Upper lobe of right lung (tissue), 1 donor: Measurements from ENCODE around the gene PIK3R4. TPM values are rescaled to one million over a fixed set of nuclear protein-coding genes. Genes with fewer than 3 reads are reported as not detected.

Source experiments
- ATAC-seq: fragments of 200-7000 bp; cut with Tn5 transposase; one replicate; pipeline ENCODE4 v1.9.1; 2020; ENCODE audit warnings: mild to moderate bottlenecking, moderate library complexity
- DNase-seq: peaks from one replicate; pipeline ENCODE4 v3.0.0-alpha.2; 2020
- H3K27ac ChIP-seq: fragments of 200-600 bp; one replicate; pipeline ENCODE4 v1.8.0; 2022
- H3K27me3 ChIP-seq: fragments of 200-600 bp; one replicate; pipeline ENCODE4 v1.8.0; 2022; ENCODE audit warnings: mild to moderate bottlenecking
- H3K36me3 ChIP-seq: fragments of 200-600 bp; one replicate; pipeline ENCODE4 v1.8.0; 2022
- H3K4me1 ChIP-seq: fragments of 200-600 bp; one replicate; pipeline ENCODE4 v1.8.0; 2022
- H3K4me3 ChIP-seq: fragments of 200-600 bp; one replicate; pipeline ENCODE4 v1.8.0; 2022; ENCODE audit warnings: mild to moderate bottlenecking
- H3K9me3 ChIP-seq: fragments of 200-600 bp; one replicate; pipeline ENCODE4 v1.8.0; 2022
- intact Hi-C: fragments of 100-400 bp; cut with DNase I; formaldehyde crosslinking; loops from one replicate; pipeline ENCODE4 v1.11.0; 2022
- long read RNA-seq: library from polyadenylated mRNA; unstranded; transcript quantifications from one replicate; pipeline ENCODE4 v2.0.0, GENCODE V29; 2021
- total RNA-seq: library from RNA; stranded (reverse); fragmentation: NEBNext Ultra II Directional; extraction: Animal tissue kit (Norgen Biotek cat#: 25700); gene quantifications from one replicate; pipeline ENCODE4 v1.2.1, GENCODE V29; 2021
- TF ChIP-seq, protein P1 (sequence below): fragments of 200-600 bp; IDR thresholded peaks from one replicate; pipeline ENCODE4 v1.8.0; 2022; ENCODE audit warnings: antibody characterized with exemption
- donor health status: DM: no; HTN: yes; CAD: no; lungs with severe emphysema.

PIK3R4 gene
- 32.2 TPM for total RNA-seq
- long read RNA-seq, full-length matches to known transcripts, result 14 of 24 reads
- long read RNA-seq, partial matches to known transcripts, result 8 of 24 reads
- long read RNA-seq, other reads (novel, unspliced or antisense), result 2 of 24 reads

DNA sequence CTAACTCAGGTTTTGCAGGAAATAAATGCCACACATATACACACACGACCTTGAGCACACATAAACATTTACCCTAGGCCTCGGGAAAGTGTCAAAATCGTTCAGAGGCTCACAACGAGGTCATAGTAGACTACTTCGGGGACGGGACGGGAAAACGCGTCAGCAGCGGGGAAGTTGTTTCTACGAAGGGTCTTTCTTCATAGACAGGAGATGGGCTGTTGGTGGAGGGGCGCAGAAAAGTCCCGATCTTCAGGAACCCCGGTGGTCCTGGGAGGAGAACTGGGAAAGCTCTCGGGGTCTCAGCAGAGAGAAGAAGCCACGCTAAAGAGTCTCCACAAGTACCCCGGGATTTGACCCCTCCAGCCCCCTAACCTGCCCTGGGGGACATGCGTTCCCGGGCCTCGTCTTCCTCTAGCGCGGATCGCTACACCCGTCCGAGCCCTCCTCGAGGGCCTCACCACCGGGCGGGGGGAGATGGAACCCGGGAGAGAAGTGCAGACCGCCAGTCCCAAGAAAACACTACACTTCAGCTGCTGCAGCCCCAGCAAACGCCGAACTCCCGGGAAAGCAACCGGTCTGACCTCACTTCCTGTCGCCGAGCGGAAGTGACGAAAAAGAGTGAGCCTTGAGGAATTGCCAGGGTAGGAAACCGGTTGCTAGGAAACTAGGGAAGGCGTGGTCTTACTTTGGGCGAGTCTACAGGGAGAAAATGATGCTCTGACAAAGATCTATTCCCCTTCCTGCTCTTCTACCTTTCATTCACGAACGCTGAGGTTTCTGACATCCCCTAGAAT is at the start of gene PIK3R4:
Gene PIK3R4 (minus strand): TSS at position 584 of the 794 bp plus-strand sequence. CDS start 1,611 bp downstream, outside the sequence.
- no peaks in the 10 kb centered on the region for H3K27me3 ChIP-seq
- peaks cover 15% of the 10 kb centered on the region for H3K36me3 ChIP-seq
- H3K4me3 ChIP-seq, result peak within 1 kb of the TSS; percentile 86
- DNase-seq (peak; percentile 91), ATAC-seq (peak; percentile 95)
- H3K4me1 ChIP-seq, result peaks cover 37% of the 10 kb centered on the region
- intact Hi-C loops, result no loop called here
- TF ChIP-seq, protein P1, sequence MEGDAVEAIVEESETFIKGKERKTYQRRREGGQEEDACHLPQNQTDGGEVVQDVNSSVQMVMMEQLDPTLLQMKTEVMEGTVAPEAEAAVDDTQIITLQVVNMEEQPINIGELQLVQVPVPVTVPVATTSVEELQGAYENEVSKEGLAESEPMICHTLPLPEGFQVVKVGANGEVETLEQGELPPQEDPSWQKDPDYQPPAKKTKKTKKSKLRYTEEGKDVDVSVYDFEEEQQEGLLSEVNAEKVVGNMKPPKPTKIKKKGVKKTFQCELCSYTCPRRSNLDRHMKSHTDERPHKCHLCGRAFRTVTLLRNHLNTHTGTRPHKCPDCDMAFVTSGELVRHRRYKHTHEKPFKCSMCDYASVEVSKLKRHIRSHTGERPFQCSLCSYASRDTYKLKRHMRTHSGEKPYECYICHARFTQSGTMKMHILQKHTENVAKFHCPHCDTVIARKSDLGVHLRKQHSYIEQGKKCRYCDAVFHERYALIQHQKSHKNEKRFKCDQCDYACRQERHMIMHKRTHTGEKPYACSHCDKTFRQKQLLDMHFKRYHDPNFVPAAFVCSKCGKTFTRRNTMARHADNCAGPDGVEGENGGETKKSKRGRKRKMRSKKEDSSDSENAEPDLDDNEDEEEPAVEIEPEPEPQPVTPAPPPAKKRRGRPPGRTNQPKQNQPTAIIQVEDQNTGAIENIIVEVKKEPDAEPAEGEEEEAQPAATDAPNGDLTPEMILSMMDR, result no peak
- H3K27ac ChIP-seq, result peak within 1 kb of the TSS; percentile 90
- no peaks in the 10 kb centered on the region for H3K9me3 ChIP-seq

DNA sequence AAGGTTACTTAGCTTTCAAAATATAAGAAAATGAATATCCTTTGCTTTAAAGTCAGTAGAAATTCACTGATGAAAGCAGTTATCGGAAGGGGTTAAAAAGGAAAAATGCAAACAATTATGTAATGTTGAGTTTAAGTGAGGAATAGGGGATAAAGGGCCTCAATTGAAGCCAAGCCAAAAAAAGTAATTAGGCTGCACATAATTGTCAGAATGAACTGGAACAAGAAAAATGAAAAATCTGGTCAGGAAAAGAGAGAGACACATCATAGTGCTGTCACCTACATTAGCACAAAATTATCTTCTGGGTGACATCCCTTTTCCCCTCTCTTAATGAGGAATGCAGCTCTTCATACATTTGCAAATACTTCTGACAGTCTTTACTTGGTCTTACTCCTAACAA is 48.8 kb upstream of the PIK3R4 start:
- DNase-seq (no peak), ATAC-seq (no peak)
- intact Hi-C loops, result no loop called here
- no peaks in the 10 kb centered on the region for H3K4me1 ChIP-seq
- H3K27ac ChIP-seq, result no peak overlapping the region
- TF ChIP-seq, protein P1, result no peak
- no peaks in the 10 kb centered on the region for H3K36me3 ChIP-seq
- no peaks in the 10 kb centered on the region for H3K27me3 ChIP-seq
- H3K4me3 ChIP-seq, result no peak overlapping the region
- H3K9me3 ChIP-seq, result no peaks in the 10 kb centered on the region

DNA sequence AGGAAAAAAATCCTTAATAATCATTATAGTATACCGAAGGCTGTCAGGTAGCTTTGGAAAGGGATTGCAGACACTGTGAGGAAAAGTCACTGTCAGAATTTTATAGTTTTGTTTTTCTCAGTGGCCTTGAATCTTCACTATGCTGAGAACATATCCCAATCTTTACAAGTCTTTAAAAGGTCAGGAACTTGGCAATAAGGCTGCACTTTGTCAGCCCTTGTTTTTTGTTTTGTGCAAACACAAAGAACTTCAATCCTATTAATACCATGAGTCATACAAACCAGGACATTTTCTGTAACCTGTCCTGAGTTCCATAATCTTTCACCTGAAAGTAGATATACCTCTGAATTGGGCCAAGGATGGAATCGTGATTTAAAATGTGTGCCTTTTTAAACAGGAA is 45.6 kb upstream of the PIK3R4 start:
- intact Hi-C loops, result no loop called here

DNA sequence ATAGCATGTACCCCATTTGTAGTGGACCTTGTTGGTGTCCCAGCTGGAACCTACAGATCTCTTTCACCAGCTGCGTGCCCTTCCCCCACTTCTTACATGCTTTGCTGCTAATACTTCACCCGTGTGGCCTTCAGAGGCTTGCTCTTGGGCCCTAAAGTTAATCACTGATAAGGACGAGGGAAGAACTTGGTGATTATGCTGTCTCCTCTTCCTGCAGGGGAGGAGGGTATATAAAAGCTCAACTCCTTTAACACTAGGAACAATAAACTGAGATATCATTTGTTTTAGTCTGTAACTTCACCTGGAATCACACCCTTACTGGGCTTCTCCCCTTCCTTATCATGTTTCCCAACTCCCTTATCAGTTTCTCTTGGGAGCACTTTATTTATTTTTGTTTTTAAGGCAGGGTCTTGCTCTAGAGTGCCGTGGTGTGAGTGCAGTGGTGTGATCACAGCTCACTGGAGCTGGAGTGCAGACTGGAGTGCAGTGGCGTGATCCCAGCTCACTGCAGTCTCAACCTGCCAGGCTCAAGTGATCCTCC is 43.2 kb upstream of the PIK3R4 start:
- H3K27me3 ChIP-seq, result no peaks in the 10 kb centered on the region
- no peaks in the 10 kb centered on the region for H3K36me3 ChIP-seq
- DNase-seq (no peak), ATAC-seq (peak; percentile 41)
- H3K4me3 ChIP-seq, result no peak overlapping the region
- TF ChIP-seq, protein P1, result no peak
- no peaks in the 10 kb centered on the region for H3K4me1 ChIP-seq
- no peaks in the 10 kb centered on the region for H3K9me3 ChIP-seq
- no peak overlapping the region for H3K27ac ChIP-seq
- intact Hi-C loops, result no loop called here

More for the DNA sequence above, 45.6 kb upstream of the PIK3R4 start:
- H3K27me3 ChIP-seq, result no peaks in the 10 kb centered on the region
- H3K9me3 ChIP-seq, result no peaks in the 10 kb centered on the region
- no peak overlapping the region for H3K27ac ChIP-seq
- ATAC-seq, result no peak
- TF ChIP-seq, protein P1, result no peak
- no peaks in the 10 kb centered on the region for H3K4me1 ChIP-seq
- no peaks in the 10 kb centered on the region for H3K36me3 ChIP-seq
- DNase-seq, result no peak
- H3K4me3 ChIP-seq, result no peak overlapping the region

- DNase-seq (no peak), ATAC-seq (no peak)
- no peak overlapping the region for H3K4me3 ChIP-seq
- no peak overlapping the region for H3K27ac ChIP-seq
- intact Hi-C loops, result no loop called here
- no peaks in the 10 kb centered on the region for H3K4me1 ChIP-seq
- H3K36me3 ChIP-seq, result no peaks in the 10 kb centered on the region
- no peaks in the 10 kb centered on the region for H3K27me3 ChIP-seq
- no peaks in the 10 kb centered on the region for H3K9me3 ChIP-seq
- TF ChIP-seq, protein P1, result no peak
Measured at GRCh38 chr3:130787422-130788068, 40.9 kb upstream of the PIK3R4 start.
